GM12801 (cell line): ENCODE results near the gene NLRP3.

Experiments used
- CTCF ChIP-seq: IDR thresholded peaks from one replicate; pipeline ENCODE4 v1.5.1; 2011; ENCODE audit warnings: control low read depth; ENCODE audit not compliant: insufficient read length; ENCODE audit errors: extremely low read depth

Gene NLRP3

GRCh38 chr1:247496581-247497285 lies 80.8 kb downstream of the NLRP3 start:
- TF ChIP-seq CTCF, result no peak
